Measurements from ENCODE around the gene DUSP23.

Gene DUSP23

DNA sequence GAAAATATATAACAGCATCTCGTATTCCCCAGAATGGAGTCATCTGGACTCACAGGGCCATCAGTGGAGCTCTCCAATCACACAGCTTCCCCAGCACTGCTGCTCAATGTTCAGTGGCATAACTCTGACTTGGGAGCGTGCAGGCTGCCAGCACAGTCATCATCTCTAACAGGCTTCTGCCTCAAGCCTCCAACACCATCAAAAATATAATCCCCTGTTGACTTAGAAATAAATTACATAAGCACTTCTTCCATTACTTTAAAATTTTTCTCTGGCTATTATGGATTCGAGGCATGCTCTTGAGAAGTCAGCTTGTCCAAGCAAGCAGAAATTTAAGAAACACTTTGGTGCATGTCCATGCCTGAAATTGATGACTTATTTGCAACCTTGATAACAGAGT lies 6.2 kb downstream of the DUSP23 start:
- DNase-seq: no peak

DNA sequence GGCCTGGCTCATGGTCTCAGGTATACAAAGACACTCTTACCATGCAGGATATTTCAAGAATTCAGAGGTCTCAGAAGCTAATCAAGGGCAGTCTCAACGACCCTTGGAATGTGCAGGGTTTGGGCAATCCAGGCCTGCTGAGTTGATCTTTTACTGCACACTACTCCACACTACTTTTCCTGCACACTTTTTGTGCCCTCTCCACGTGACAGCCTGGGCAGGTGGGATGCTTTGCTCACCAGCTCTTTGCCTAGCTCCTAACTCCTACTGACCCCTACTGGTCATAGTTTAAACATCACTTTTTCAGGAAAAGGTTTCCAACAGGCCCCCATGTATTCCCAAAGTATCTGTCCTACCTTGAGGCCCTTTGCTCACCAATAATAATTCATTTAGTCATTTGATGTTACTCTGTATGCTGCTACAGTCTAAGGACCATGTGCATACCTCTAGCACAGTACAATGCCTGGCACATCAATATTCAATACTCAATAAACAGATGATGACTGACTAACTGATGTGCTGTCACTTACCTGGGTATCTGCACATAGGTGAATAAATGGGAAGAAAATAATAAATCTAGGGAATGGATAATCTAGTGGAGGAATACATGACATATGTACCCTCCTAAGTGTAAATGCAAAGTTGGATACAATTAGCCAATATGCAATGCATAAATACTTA lies 9.6 kb downstream of the DUSP23 start:
- DNase-seq: no peak

GRCh38 chr1:159791031-159791430 lies 10.3 kb downstream of the DUSP23 start:
- no peak for DNase-seq

GRCh38 chr1:159791461-159791860 lies 10.7 kb downstream of the DUSP23 start:
- no peak for DNase-seq

GRCh38 chr1:159795534-159795933 lies 14.8 kb downstream of the DUSP23 start:
- no peak for DNase-seq

DNA sequence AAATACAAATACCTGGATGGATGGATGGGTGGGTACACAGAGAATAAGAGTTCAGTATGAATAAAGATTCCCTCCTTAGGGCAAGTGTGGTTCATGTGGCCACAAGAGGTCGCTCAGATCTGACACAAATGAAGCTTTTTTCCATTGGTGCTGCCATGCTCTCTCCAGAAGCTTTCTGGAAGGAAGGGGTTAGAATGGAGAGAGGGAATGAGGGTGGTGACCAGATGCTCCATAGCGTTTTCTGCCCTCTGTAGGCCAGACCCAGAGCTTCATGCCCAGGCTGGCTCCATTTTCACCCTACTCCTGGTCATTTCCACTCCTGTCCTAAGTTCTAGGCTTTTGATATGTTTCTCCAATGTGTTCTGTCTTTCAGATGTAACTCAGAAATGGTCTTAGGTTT lies 18.1 kb downstream of the DUSP23 start:
- peak; percentile 20 to 21 for DNase-seq

DNA sequence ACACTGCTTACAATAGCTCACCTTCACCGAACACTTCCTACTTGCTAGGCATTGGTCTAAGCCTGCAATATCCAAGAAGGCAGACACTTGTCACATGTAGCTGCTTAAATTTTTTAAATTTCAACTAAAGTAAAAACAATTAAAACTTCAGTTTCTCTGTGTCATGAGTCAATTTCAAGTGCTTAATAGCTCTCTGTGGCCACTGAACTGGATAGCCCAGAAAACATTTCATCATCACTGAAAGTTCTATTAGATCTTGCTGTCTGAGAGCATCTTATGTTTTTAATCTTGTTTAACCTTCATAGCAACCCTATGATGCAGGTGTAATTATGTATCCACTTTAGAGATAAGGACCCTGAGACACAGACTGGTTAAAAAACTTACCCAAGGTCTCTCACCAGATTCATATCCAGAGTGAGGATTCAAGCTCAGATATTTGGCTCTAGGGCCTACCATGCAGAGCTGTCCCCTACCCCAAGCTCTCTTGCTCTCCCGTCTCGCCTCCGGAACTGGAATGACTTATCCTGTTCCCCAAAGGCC lies 18.8 kb downstream of the DUSP23 start:
- DNase-seq: no peak

GRCh38 chr1:159800177-159800930 lies 19.6 kb downstream of the DUSP23 start:
- DNase-seq: no peak

- no peak for DNase-seq
Observed at GRCh38 chr1:159802111-159802510, 21.3 kb downstream of the DUSP23 start, which contains the start of gene FCRL6. FCRL6 (plus strand) TSS chr1:159802360; CDS start chr1:159802425, 65 bp downstream.

DNA sequence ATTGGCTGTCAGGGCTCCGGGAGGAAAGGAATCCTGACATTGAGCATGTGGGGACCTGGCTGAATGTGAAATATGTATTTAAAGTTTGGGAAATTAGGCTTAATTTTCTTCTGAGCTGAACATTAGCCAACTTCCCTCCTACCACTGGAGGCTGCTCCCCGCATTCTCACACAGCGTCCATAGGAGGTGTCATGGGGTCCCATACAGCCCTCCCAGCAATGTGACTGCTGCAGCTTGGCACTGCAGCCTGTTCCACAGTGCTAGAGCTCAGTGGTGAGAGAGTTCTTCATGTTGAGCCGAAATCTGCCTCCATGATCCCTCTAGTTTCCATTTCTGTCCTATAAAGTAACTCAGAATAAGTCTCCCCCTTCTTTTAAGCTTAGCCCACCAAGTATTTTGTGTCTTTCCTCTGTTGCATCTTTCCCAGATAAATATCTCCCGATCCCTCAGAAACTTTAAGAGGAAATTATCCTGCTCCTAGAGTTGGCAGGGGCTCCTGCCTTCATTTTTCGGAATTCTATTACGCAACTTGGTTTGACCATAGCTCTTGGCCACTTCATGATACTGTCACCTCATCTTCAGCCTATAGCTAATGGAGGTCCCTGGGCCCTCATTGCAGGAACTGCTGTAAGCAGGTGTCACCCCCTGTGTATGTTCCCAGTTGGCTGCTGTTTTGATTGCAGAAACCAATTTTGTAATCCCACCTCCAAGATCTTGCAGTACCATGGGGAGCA lies 23.4 kb downstream of the DUSP23 start:
- no peak for DNase-seq

GRCh38 chr1:159804924-159805323 lies 24.2 kb downstream of the DUSP23 start:
- no peak for DNase-seq

- no peak for DNase-seq
Observed at GRCh38 chr1:159815926-159816325, 35.2 kb downstream of the DUSP23 start.

DNA sequence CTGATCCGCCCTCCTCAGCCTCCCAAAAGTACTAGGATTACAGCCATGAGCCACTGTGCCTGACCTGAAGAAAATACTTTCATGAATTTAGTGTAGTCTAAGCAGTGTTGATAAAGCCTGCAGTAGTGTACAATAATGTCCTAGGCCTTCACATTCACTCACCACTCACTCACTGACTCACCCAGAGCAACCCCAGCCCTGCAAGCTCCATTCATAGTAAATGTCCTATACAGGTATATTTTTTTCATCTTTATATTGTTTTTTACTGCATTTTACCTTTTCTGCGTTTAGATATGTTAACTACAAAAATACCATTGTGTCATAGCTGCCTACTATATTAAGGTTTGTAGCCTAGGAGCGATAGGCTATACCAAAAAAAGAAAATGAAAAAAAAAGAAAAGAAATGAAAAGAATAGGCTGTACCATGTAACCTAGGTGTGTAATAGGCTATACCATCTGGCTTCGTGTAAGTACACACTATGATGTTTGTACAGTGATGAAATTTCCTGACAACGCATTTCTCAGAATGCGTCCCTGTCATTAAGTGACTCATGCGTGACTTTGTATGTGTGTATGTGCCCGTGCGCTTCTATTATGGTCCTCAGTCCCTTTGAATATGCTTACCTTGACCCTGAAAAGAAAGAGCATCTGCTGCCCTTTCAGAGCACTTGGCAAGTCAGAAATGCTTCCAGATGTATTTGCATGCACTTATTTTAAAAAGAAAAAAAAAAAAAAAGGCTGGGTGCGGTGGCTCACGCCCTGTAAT lies 36.7 kb downstream of the DUSP23 start:
- no peak for DNase-seq

- DNase-seq: no peak
Observed at GRCh38 chr1:159821171-159821867, 40.6 kb downstream of the DUSP23 start.

DNA sequence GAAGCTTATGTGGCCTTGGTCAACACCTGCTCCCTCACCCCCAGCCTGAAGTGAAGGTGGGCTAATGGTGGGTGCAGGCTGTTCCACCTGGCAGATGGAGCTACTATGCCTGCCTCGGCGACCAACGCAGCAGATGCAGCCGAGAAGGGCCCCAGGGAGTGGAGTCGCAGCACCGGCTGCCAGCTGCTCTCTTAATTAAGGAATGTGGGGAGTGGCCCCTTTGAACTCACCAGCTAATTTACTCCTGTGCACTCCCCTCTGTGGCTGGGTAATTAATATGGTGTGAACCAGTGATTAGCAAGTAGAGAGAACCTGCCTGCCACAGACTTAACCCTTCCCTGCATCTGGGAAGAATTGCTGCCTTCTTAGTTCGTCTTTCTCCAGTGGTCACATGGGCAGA lies 42.6 kb downstream of the DUSP23 start:
- no peak for DNase-seq

DNA sequence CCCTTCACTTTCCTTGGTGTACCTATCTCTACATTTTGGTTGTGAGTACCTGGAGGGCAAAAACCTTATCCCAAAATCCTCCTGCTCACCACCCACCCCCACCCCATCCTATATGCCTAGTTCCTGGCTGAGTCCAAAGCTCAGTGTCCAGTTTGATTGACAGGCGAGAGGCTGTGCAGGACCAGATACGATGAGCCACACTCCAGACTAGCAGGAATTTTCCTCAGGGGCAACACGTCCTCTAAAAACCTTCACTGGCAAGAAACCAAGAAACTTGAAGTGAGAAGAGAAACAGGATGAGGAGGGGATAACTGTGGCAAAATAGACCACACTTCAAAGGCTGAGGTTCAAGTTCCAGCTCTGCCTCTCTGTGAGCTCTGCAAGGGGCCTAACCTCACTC lies 44.8 kb downstream of the DUSP23 start:
- DNase-seq: no peak

- peak in 1 of 2 experiments; percentile 21 for DNase-seq
Observed at GRCh38 chr1:159826441-159827101, 45.8 kb downstream of the DUSP23 start, which contains the start of gene SLAMF8. SLAMF8 (plus strand) TSS chr1:159826873; CDS start chr1:159826899, 26 bp downstream.

DNA sequence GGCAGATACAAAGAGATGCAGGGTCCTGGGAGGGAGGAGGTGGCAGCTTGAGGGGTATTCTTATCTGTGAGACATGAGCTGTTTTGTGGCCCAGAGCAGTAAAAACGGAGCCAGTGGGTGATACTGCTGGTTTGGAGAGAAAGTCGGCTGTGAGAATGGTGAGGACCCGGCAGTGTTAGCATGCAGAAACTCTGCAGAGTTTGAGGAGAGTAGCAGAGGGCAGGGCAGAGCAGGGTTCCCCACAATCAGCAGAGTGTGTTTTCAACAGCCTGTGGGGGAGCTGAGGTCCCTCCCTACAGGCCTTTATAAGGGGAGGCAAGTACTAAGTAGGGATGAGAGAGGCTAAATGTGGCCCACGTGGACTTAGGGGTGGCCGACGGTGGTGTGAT lies 46.3 kb downstream of the DUSP23 start:
- no peak for DNase-seq

DNA sequence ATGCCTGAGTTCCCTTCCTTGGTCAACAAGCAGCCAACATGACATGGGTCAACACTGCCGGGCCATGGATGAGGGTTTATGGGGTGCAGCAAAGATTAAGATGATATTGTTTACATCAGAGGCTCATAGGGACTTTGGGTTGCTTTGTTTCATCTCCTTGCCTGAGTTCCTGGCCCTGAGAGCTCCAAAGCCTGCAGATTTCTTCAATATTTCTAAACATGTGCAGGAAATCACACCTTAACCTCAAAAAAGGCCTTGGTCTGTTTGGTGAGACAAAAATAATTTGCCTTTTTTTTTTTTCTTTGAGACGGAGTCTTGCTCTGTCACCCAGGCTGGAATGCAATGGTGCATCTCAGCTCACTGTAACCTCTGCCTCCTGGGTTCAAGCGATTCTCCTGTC lies 46.8 kb downstream of the DUSP23 start:
- no peak for DNase-seq

- no peak for DNase-seq
Observed at GRCh38 chr1:159828176-159828575, 47.4 kb downstream of the DUSP23 start.

DNA sequence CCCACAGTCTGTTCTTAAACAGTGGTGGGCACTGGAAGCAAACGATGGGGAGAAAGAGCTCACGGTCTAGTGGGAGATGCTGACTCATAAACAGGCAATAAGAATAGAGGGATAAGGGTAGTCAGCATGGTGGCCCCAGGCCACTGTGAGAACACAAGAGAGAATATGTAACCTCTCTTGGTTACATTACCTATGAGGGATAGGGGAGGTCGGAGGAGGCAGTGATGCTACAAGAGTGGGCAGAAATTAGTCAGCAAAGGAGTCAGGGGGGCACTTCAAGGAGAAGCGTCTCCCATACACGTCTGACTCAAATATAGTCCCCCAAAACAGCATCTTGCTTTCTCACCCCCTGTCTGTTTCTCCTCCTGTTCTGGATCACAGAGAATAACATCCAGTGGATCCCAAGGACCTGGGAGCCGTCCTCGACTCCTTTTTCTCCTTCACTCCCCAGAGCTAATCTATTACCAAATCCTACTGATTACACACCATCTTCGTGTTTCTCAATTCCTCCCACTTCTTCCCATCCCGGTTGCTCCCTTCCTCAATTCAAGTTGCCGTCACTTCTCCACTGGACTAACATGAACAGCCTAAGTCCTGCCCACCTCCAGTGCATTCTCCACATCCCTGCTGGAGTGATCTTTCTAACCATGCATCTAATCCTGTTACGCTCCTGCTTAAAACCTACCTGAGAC lies 48.0 kb downstream of the DUSP23 start:
- no peak for DNase-seq
